Large intestine (tissue), 3 donors: ENCODE data around the gene NR4A3. TPM values are rescaled to one million over a fixed set of nuclear protein-coding genes. Genes with fewer than 3 reads are reported as not detected.

ENCODE experiments used
- DNase-seq, 2 donors: peaks; one replicate each; pipeline versions ENCODE4 v3.0.0 to v3.0.0-alpha.2; 2013
- H3K27ac ChIP-seq: one replicate; pipeline ENCODE4 v1.5.1; 2013; ENCODE audit warnings: low read length
- H3K27me3 ChIP-seq: 2 replicates; pipeline ENCODE4 v1.6.1; 2013; ENCODE audit warnings: low read length; ENCODE audit not compliant: control insufficient read depth, insufficient read depth
- H3K36me3 ChIP-seq: 2 replicates; pipeline ENCODE4 v1.6.1; 2013; ENCODE audit warnings: low read length; ENCODE audit not compliant: control insufficient read depth, insufficient read depth
- H3K4me1 ChIP-seq: one replicate; pipeline ENCODE4 v1.6.1; 2013; ENCODE audit warnings: low read length; ENCODE audit not compliant: control insufficient read depth, insufficient read depth
- H3K4me3 ChIP-seq: one replicate; pipeline ENCODE4 v1.5.1; 2013; ENCODE audit warnings: low read length
- H3K9me3 ChIP-seq: one replicate; pipeline ENCODE4 v1.6.1; 2013; ENCODE audit warnings: mild to moderate bottlenecking, low read depth, low read length, moderate library complexity; ENCODE audit not compliant: control insufficient read depth
- WGBS: methylation state at CpG from one replicate; pipeline ENCODE4 v1.1.5; 2013; ENCODE audit warnings: low lambda C conversion rate; ENCODE audit not compliant: insufficient coverage; 5-methylcytosine and 5-hydroxymethylcytosine counted together
- polyA plus RNA-seq: library from polyadenylated mRNA; unstranded; fragments of 120-200 nt; gene quantifications from one replicate; pipeline ENCODE4 v1.2.1, GENCODE V29; 2013

The NR4A3 gene
- polyA plus RNA-seq, 1 donor = 1.4 TPM

DNA sequence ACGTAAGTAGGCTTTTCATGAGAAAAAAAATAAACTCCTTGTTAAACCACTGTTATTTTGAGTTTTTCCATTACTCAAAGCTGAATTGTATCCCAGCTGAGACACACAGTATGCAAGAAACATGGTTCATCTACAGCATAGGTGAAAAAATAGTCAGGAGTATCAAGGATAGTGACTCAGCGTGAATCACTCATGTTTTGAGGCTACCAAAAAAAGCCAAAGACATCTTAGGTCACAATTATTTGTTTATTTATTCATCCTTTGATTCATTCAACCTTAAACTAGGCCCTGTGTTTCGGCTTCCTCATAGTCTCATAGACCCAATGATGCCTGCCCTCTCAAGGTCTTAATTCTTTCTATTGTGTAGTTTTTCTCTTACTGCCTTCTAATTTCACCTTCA is 51.8 kb downstream of the NR4A3 start:
- Histone ChIP-seq H3K9me3 (no peaks in the 10 kb centered on the region), H3K4me1 (no peaks in the 10 kb centered on the region), H3K36me3 (no peaks in the 10 kb centered on the region), H3K4me3 (no peak overlapping the region), H3K27me3 (no peaks in the 10 kb centered on the region), H3K27ac (no peak overlapping the region)
- no peak for DNase-seq
- no CpG with 5 or more reads among the region's 3 CpGs for WGBS

DNA sequence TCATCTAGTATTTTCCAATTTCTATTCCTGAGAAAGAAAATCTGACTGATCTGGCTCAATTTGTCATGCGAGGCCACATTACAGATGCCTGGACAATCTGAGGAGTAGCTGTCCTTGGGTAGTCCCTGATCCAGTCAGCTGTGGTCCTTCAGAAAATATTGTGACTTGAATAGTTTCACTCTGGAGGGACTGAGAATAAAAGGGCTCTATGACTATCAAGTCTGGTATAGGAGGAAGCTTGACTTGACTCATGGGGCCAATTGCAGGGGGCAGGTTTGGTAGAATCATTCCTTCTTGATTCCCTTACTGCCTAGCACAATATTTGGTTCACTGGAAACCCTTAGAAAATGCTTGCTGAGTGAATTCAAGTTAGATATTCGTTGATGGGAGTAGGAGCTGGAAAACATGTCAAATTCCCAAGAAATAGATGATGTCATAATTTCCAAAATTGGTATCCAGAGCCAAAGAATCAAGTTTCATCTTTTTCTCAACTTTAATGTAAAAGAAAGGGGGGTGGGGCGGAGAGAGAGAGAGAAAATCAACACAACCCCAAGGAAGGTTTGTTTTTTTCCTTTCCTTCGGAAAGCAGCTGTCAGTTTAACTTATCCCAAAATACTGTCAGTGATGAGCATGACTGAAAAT is 52.4 kb downstream of the NR4A3 start:
- Histone ChIP-seq H3K27ac (no peak overlapping the region), H3K9me3 (no peaks in the 10 kb centered on the region), H3K27me3 (no peaks in the 10 kb centered on the region), H3K4me1 (no peaks in the 10 kb centered on the region), H3K36me3 (no peaks in the 10 kb centered on the region), H3K4me3 (no peak overlapping the region)
- WGBS = 63% methylated on average over 1 of the region's 4 CpGs
- DNase-seq = no peak

- no peak for DNase-seq
- H3K27me3 ChIP-seq = no peaks in the 10 kb centered on the region
- H3K4me1 ChIP-seq = no peaks in the 10 kb centered on the region
- no CpG with 5 or more reads among the region's 2 CpGs for WGBS
- H3K9me3 ChIP-seq = no peaks in the 10 kb centered on the region
- no peak overlapping the region for H3K27ac ChIP-seq
- H3K36me3 ChIP-seq = no peaks in the 10 kb centered on the region
- no peak overlapping the region for H3K4me3 ChIP-seq
Measured at GRCh38 chr9:99876190-99876589, 54.5 kb downstream of the NR4A3 start.

DNA sequence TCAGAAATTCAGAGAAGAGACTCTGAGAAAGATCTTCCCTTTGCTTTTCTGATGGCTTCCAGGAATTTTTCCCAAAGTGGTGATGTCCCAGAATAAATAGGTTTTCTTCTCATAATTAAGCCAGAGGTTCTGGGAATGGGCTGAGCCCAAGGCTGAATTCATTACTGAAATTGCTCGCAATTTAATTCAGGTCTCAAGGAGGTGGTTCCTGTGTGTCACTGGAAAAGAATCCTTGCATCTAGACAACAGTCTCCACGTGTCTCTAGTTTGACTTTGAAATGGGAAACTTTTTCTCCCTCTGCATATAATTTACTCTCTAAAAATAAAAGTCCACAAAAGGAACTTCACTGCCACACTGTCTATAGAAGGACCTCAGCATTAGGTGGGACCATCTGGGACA is 57.0 kb downstream of the NR4A3 start:
- no peaks in the 10 kb centered on the region for H3K36me3 ChIP-seq
- WGBS = 20% methylated on average over 1 of the region's 2 CpGs
- H3K4me3 ChIP-seq = no peak overlapping the region
- no peak overlapping the region for H3K27ac ChIP-seq
- no peak for DNase-seq
- H3K9me3 ChIP-seq = no peaks in the 10 kb centered on the region
- H3K27me3 ChIP-seq = no peaks in the 10 kb centered on the region
- H3K4me1 ChIP-seq = no peaks in the 10 kb centered on the region

DNA sequence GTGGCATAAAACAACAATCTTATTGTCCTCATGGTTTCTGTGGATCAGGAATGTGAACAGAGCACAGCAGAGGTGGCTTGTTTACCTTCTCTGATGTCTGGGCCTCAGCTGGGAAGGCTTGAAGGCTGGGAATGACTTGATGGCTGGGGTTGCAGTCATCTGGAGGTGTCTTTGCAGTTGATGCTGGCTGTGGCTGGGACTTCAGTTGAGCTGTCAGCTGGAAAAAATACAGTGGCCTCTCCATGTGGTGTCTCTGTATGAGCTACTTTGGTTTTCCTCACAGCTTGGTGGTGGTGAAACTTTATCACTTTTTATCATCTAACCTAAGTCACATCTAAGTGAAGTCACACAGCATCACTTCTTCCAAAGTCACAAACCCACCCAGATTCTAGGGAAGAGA is 60.1 kb downstream of the NR4A3 start:
- no peaks in the 10 kb centered on the region for H3K9me3 ChIP-seq
- no peak overlapping the region for H3K27ac ChIP-seq
- no peaks in the 10 kb centered on the region for H3K36me3 ChIP-seq
- no peaks in the 10 kb centered on the region for H3K27me3 ChIP-seq
- H3K4me1 ChIP-seq = no peaks in the 10 kb centered on the region
- no peak for DNase-seq
- H3K4me3 ChIP-seq = no peak overlapping the region

DNA sequence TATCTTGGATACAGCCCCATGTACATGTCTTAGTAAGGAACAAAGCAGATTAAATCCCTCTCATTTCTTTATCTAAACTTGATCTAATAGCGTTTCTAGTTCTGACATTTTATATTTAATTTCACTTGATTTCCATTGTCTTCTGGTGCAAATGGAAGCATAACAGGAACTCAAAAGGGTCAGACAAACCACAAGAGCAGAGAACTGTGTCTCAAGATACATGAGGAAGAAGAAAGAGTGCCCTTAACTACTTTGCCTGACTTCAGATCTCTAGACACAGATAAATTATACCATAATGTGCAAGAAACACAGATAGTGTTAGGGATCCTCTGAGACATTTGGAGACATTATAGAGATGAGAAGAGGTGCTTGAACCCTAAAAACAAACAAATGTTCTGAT is 64.1 kb downstream of the NR4A3 start:
- Histone ChIP-seq H3K36me3 (no peaks in the 10 kb centered on the region), H3K27ac (no peak overlapping the region), H3K9me3 (no peaks in the 10 kb centered on the region), H3K4me3 (no peak overlapping the region), H3K4me1 (no peaks in the 10 kb centered on the region), H3K27me3 (no peaks in the 10 kb centered on the region)
- WGBS = 60% methylated on average over 1 of the region's 1 CpG
- DNase-seq = no peak

- Histone ChIP-seq H3K4me1 (no peaks in the 10 kb centered on the region), H3K4me3 (no peak overlapping the region)
- WGBS = no CpG with 5 or more reads among the region's 1 CpG
Measured at GRCh38 chr9:99889120-99889519, 67.4 kb downstream of the NR4A3 start.

DNA sequence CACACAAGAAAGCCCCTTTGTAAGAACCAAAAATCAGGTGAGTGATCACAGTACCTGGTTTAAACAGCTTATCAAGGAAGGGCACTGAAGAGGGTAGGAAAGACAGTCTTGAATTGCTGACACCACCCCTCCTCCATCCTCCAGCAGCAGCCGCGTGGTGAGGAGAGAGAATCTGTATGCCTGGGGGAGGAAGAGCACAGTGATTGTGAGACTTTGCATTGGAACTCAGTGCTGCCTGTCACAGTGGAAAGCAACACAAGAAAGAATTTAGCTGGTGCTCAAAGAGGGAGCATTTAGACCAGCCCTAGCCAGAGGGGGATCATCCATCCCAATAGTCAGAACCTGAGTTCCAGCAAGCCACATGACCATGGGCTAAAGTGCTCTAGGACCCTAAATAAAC is 73.1 kb downstream of the NR4A3 start:
- no peaks in the 10 kb centered on the region for H3K36me3 ChIP-seq
- no peaks in the 10 kb centered on the region for H3K9me3 ChIP-seq
- H3K4me1 ChIP-seq = no peaks in the 10 kb centered on the region
- H3K27me3 ChIP-seq = no peaks in the 10 kb centered on the region
- no CpG with 5 or more reads among the region's 2 CpGs for WGBS
- H3K27ac ChIP-seq = no peak overlapping the region
- DNase-seq = no peak
- no peak overlapping the region for H3K4me3 ChIP-seq

More at GRCh38 chr9:99889120-99889519, 67.4 kb downstream of the NR4A3 start:
- Histone ChIP-seq H3K27ac (no peak overlapping the region), H3K9me3 (no peaks in the 10 kb centered on the region), H3K36me3 (no peaks in the 10 kb centered on the region), H3K27me3 (no peaks in the 10 kb centered on the region)
- no peak for DNase-seq

DNA sequence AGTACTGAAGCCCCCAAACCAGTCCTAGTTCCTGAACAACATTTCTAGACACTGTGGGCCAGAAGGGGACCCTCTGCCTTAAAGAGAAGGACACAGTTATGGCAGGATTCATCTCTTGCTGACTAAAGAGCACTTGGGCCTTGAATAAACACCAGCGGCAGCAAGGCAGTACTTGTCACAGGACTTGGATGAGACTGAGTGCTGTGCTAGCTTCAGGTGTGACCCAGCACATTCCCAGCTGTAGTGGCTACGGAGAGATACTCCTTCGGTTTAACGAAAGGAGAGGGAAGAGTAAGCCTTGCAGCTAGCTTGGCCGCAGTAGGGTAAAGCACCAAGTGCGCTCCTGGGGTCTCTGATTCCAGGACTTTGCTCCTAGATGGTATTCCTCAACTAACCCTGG is 73.8 kb downstream of the NR4A3 start:
- Histone ChIP-seq H3K4me1 (no peaks in the 10 kb centered on the region), H3K36me3 (no peaks in the 10 kb centered on the region), H3K27me3 (no peaks in the 10 kb centered on the region), H3K27ac (no peak overlapping the region), H3K9me3 (no peaks in the 10 kb centered on the region), H3K4me3 (no peak overlapping the region)
- WGBS = 60% methylated on average over 1 of the region's 6 CpGs
- no peak for DNase-seq

GRCh38 chr9:99896119-99896518 is 74.4 kb downstream of the NR4A3 start:
- WGBS = no CpG with 5 or more reads among the region's 2 CpGs
- H3K4me1 ChIP-seq = no peaks in the 10 kb centered on the region
- no peaks in the 10 kb centered on the region for H3K9me3 ChIP-seq

GRCh38 chr9:99903393-99903792 is 81.7 kb downstream of the NR4A3 start:
- Histone ChIP-seq H3K4me1 (peaks cover 3% of the 10 kb centered on the region), H3K4me3 (no peak overlapping the region), H3K36me3 (no peaks in the 10 kb centered on the region), H3K9me3 (no peaks in the 10 kb centered on the region), H3K27me3 (no peaks in the 10 kb centered on the region), H3K27ac (no peak overlapping the region)
- WGBS = 90% methylated on average over 1 of the region's 1 CpG
- DNase-seq = no peak

More at GRCh38 chr9:99896119-99896518, 74.4 kb downstream of the NR4A3 start:
- Histone ChIP-seq H3K4me3 (no peak overlapping the region), H3K36me3 (no peaks in the 10 kb centered on the region), H3K27ac (no peak overlapping the region), H3K27me3 (no peaks in the 10 kb centered on the region)
- no peak for DNase-seq
